PC-9 (cell line): Measurements from ENCODE around the gene SPATA3. TPM values are rescaled to one million over a fixed set of nuclear protein-coding genes. Genes with fewer than 3 reads are reported as not detected.

Experiments used
- BruUV-seq: library from RNA; stranded (reverse); fragments of 400-500 nt; replicated peaks from 2 replicates; lab custom pipeline; 2021; lab: Mats Ljungman, UMichigan
- CTCF ChIA-PET: fragments of 300-600 bp; sonication (Branson Sonifier 250); formaldehyde crosslinking; loops from one replicate; lab custom pipeline; 2022; ENCODE audit warnings: antibody characterized with exemption; lab: Charles Lee
- POLR2A ChIA-PET: fragments of 300-600 bp; sonication (Branson Sonifier 250); formaldehyde crosslinking; loops from one replicate; lab custom pipeline; 2022; ENCODE audit warnings: antibody characterized with exemption; ENCODE audit not compliant: unreplicated experiment; lab: Charles Lee
- DNase-seq, 2 experiments: peaks; one replicate each; pipeline versions ENCODE4 v3.0.0 to v3.0.0-alpha.2; 2015 to 2022; ENCODE audit warnings: mixed read lengths in 1 of 2
- H2AFZ ChIP-seq: fragments of 200-600 bp; sonication (generic); 2 replicates; pipeline ENCODE4 v1.8.1; 2017; ENCODE audit warnings: antibody characterized with exemption
- H3F3A ChIP-seq: fragments of 200-600 bp; sonication (generic); 2 replicates; pipeline ENCODE4 v1.8.1; 2017; ENCODE audit warnings: antibody characterized with exemption, mild to moderate bottlenecking, low read depth; ENCODE audit not compliant: insufficient read depth
- H3K27ac ChIP-seq: fragments of 200-600 bp; sonication (generic); 2 replicates; pipeline ENCODE4 v1.6.1; 2016; ENCODE audit warnings: mixed run types
- H3K27me3 ChIP-seq: fragments of 200-600 bp; sonication (generic); 2 replicates; pipeline ENCODE4 v1.6.1; 2016; ENCODE audit warnings: low read depth, mixed run types; ENCODE audit not compliant: insufficient read depth
- H3K36me3 ChIP-seq: fragments of 200-600 bp; sonication (generic); 2 replicates; pipeline ENCODE4 v1.6.1; 2016; ENCODE audit warnings: low read depth, mixed run types
- H3K4me1 ChIP-seq: fragments of 200-600 bp; sonication (generic); replicated peaks from 2 replicates; pipeline ENCODE4 v1.6.1; 2016; ENCODE audit warnings: mixed run types; ENCODE audit not compliant: insufficient read depth
- H3K4me2 ChIP-seq: fragments of 200-600 bp; sonication (generic); 2 replicates; pipeline ENCODE4 v1.6.1; 2017; ENCODE audit warnings: mixed run types
- H3K4me3 ChIP-seq: fragments of 200-600 bp; sonication (generic); 2 replicates; pipeline ENCODE4 v1.6.1; 2016; ENCODE audit warnings: mixed run types
- H3K79me2 ChIP-seq: fragments of 200-600 bp; sonication (generic); 2 replicates; pipeline ENCODE4 v1.6.1; 2017; ENCODE audit warnings: low read depth, mixed run types
- H3K9me2 ChIP-seq: fragments of 200-600 bp; sonication (generic); 2 replicates; pipeline ENCODE4 v1.8.1; 2017; ENCODE audit warnings: mild to moderate bottlenecking; ENCODE audit not compliant: insufficient read depth
- H3K9me3 ChIP-seq: fragments of 200-600 bp; sonication (generic); 2 replicates; pipeline ENCODE4 v1.8.1; 2016; ENCODE audit warnings: low read depth; ENCODE audit not compliant: insufficient read depth
- H4K20me1 ChIP-seq: fragments of 200-600 bp; sonication (generic); 2 replicates; pipeline ENCODE4 v1.8.1; 2017; ENCODE audit not compliant: insufficient read depth
- CTCF ChIP-seq: fragments of 200-600 bp; sonication (generic); conservative IDR thresholded peaks from 2 replicates; pipeline ENCODE4 v1.6.1; 2017; ENCODE audit warnings: mixed run types, antibody characterized with exemption, mild to moderate bottlenecking, moderate library complexity
- EZH2 ChIP-seq: fragments of 200-600 bp; sonication (generic); IDR thresholded peaks from 2 replicates; pipeline ENCODE4 v1.8.0; 2017; ENCODE audit warnings: antibody characterized with exemption, low read depth
- intact Hi-C: fragments of 100-400 bp; cut with micrococcal nuclease; formaldehyde crosslinking; loops from one replicate; pipeline ENCODE4 v1.10.0; 2022; ENCODE audit not compliant: unreplicated experiment
- total RNA-seq: library from RNA; stranded (reverse); gene quantifications from 2 replicates; pipeline ENCODE4 v1.2.3, GENCODE V29; 2021

The SPATA3 gene
- total RNA-seq, 1 experiment from 2014 or later: not detected

GRCh38 chr2:230999477-230999876, 3.6 kb downstream of the SPATA3 start:
- intact Hi-C loops: no loop called here
- Histone ChIP-seq H4K20me1 (no peaks in the 10 kb centered on the region), H3K27ac (no peak overlapping the region), H3K4me2 (no peak overlapping the region), H3K36me3 (no peaks in the 10 kb centered on the region), H3K4me1 (no peaks in the 10 kb centered on the region), H3K79me2 (no peaks in the 10 kb centered on the region), H3K4me3 (no peak overlapping the region), H2AFZ (no peak overlapping the region), H3K9me3 (no peaks in the 10 kb centered on the region), H3F3A (no peaks in the 10 kb centered on the region), H3K9me2 (no peaks in the 10 kb centered on the region), H3K27me3 (peaks cover 64% of the 10 kb centered on the region)
- BruUV-seq: no TSS peak
- POLR2A ChIA-PET: interaction anchor here (0.6 kb wide), 1 partner anchor 59 kb away, joined by 5 read pairs; no protein-coding TSS in a partner anchor
- TF ChIP-seq EZH2 (no peak), CTCF (no peak)
- CTCF ChIA-PET: interaction anchor here (0.6 kb wide), 1 partner anchor 214 kb away, joined by 3 read pairs; no protein-coding TSS in a partner anchor
- no peak for DNase-seq

GRCh38 chr2:231000211-231000904, 4.4 kb downstream of the SPATA3 start:
- Histone ChIP-seq H3K27me3 (peaks cover 63% of the 10 kb centered on the region), H3K36me3 (no peaks in the 10 kb centered on the region), H4K20me1 (no peaks in the 10 kb centered on the region), H2AFZ (no peak overlapping the region), H3K9me2 (no peaks in the 10 kb centered on the region), H3F3A (no peaks in the 10 kb centered on the region), H3K4me1 (no peaks in the 10 kb centered on the region), H3K27ac (no peak overlapping the region), H3K4me2 (no peak overlapping the region), H3K4me3 (no peak overlapping the region), H3K9me3 (no peaks in the 10 kb centered on the region), H3K79me2 (no peaks in the 10 kb centered on the region)
- ChIA-PET POLR2A (interaction anchor here (0.6 kb wide), 2 partner anchors 13 to 58 kb away, joined by 4 to 5 read pairs; no protein-coding TSS in a partner anchor), CTCF (interaction anchor here (0.5 kb wide), 1 partner anchor 53 kb away, joined by 3 read pairs; no protein-coding TSS in a partner anchor)
- intact Hi-C loops: no loop called here
- no TSS peak for BruUV-seq
- no peak for TF ChIP-seq EZH2
- TF ChIP-seq CTCF: no peak
- no peak for DNase-seq

GRCh38 chr2:231001036-231001435, 5.1 kb downstream of the SPATA3 start:
- CTCF ChIA-PET: interaction anchor here (0.5 kb wide), 1 partner anchor 52 kb away, joined by 3 read pairs; no protein-coding TSS in a partner anchor
- H3K27ac ChIP-seq: no peak overlapping the region
- POLR2A ChIA-PET: no interaction called here
- TF ChIP-seq EZH2 (no peak), CTCF (no peak)
- intact Hi-C loops: no loop called here
- no peaks in the 10 kb centered on the region for H3K4me1 ChIP-seq
- DNase-seq: no peak
- no peak overlapping the region for H2AFZ ChIP-seq
- no peaks in the 10 kb centered on the region for H3F3A ChIP-seq
- H3K36me3 ChIP-seq: no peaks in the 10 kb centered on the region
- H3K27me3 ChIP-seq: peaks cover 56% of the 10 kb centered on the region
- H3K4me3 ChIP-seq: no peak overlapping the region
- no peaks in the 10 kb centered on the region for H3K79me2 ChIP-seq
- no peaks in the 10 kb centered on the region for H3K9me3 ChIP-seq
- H4K20me1 ChIP-seq: no peaks in the 10 kb centered on the region
- H3K9me2 ChIP-seq: no peaks in the 10 kb centered on the region
- no peak overlapping the region for H3K4me2 ChIP-seq
- BruUV-seq: no TSS peak
